Keratinocyte (primary cell): ENCODE data around the gene CDC42. TPM values are rescaled to one million over a fixed set of nuclear protein-coding genes. Genes with fewer than 3 reads are reported as not detected.

ENCODE experiments used
- DNase-seq: peaks from one replicate; pipeline ENCODE4 v3.0.0-alpha.2; 2011; ENCODE audit warnings: low read depth, missing footprints, low spot score
- FAIRE-seq: peaks from 2 replicates; lab custom pipeline; 2011; peaks lifted over from hg19 to GRCh38; lab: Jason Lieb, UNC
- H2AFZ ChIP-seq: 2 replicates; pipeline ENCODE4 v1.6.0; 2012; ENCODE audit warnings: low read length, control low read depth, inconsistent platforms; ENCODE audit not compliant: control insufficient read depth
- H3K27ac ChIP-seq: 2 replicates; pipeline ENCODE4 v1.5.1; 2011; ENCODE audit warnings: low read length; ENCODE audit not compliant: control insufficient read depth, insufficient read depth
- H3K27me3 ChIP-seq: 3 replicates; pipeline ENCODE4 v1.6.0; 2011; ENCODE audit warnings: low read length; ENCODE audit not compliant: control insufficient read depth, insufficient read depth; ENCODE audit errors: extremely low read depth
- H3K36me3 ChIP-seq, 2 experiments: 2 replicates in 1 of 2; 3 replicates in 1 of 2; pipeline ENCODE4 v1.5.1; 2011; ENCODE audit warnings: low read length in 2 of 2, mild to moderate bottlenecking in 1 of 2; ENCODE audit not compliant: control insufficient read depth in 2 of 2, insufficient read depth in 2 of 2; ENCODE audit errors: extremely low read depth in 1 of 2
- H3K4me1 ChIP-seq: 3 replicates; pipeline ENCODE4 v1.5.1; 2011; ENCODE audit warnings: low read length; ENCODE audit not compliant: control insufficient read depth, insufficient read depth; ENCODE audit errors: extremely low read depth
- H3K4me2 ChIP-seq: 3 replicates; pipeline ENCODE4 v1.6.0; 2011; ENCODE audit warnings: low read depth, low read length; ENCODE audit not compliant: control insufficient read depth, insufficient read depth; ENCODE audit errors: extremely low read depth
- H3K4me3 ChIP-seq, 3 experiments: fragments of 200-600 bp in 1 of 3; sonication (generic) in 1 of 3; 2 replicates in 2 of 3; 3 replicates in 1 of 3; pipeline ENCODE4 v1.5.1; 2011 to 2016; ENCODE audit warnings: low read length in 3 of 3, mild to moderate bottlenecking in 3 of 3, control low read depth in 2 of 3, inconsistent platforms in 1 of 3, low read depth in 1 of 3, mixed read lengths in 1 of 3, mixed run types in 1 of 3, moderate library complexity in 1 of 3; ENCODE audit not compliant: control insufficient read depth in 2 of 3, insufficient read depth in 2 of 3; ENCODE audit errors: extremely low read depth in 1 of 3
- H3K79me2 ChIP-seq: 2 replicates; pipeline ENCODE4 v1.6.0; 2012; ENCODE audit warnings: low read length; ENCODE audit not compliant: control insufficient read depth, insufficient read depth
- H3K9ac ChIP-seq: 3 replicates; pipeline ENCODE4 v1.6.0; 2011; ENCODE audit warnings: low read length; ENCODE audit not compliant: control insufficient read depth, insufficient read depth; ENCODE audit errors: extremely low read depth
- H3K9me1 ChIP-seq: 3 replicates; pipeline ENCODE4 v1.6.0; 2011; ENCODE audit warnings: low read length; ENCODE audit not compliant: control insufficient read depth, insufficient read depth; ENCODE audit errors: extremely low read depth
- H3K9me3 ChIP-seq: 2 replicates; pipeline ENCODE4 v1.5.1; 2012; ENCODE audit warnings: low read depth, low read length; ENCODE audit not compliant: control insufficient read depth
- H4K20me1 ChIP-seq: 3 replicates; pipeline ENCODE4 v1.6.0; 2011; ENCODE audit warnings: low read length; ENCODE audit not compliant: control insufficient read depth, insufficient read depth; ENCODE audit errors: extremely low read depth
- CTCF ChIP-seq, 3 experiments: IDR thresholded peaks in 1 of 3; conservative IDR thresholded peaks in 1 of 3; optimal IDR thresholded peaks in 1 of 3; 2 replicates in 2 of 3; 3 replicates in 1 of 3; pipeline versions ENCODE3 to v1.5.1; 2011; ENCODE audit warnings: low read length in 3 of 3, mild to moderate bottlenecking in 3 of 3, moderate library complexity in 2 of 3, control low read depth in 1 of 3, inconsistent platforms in 1 of 3; ENCODE audit not compliant: insufficient read depth in 2 of 3; ENCODE audit errors: extremely low read depth in 1 of 3
- EZH2 ChIP-seq: IDR thresholded peaks from one replicate; pipeline ENCODE4 v1.6.1; 2012; ENCODE audit warnings: inconsistent platforms, mild to moderate bottlenecking, low read length, moderate library complexity
- dilution Hi-C: fragments of 300-500 bp; cut with MboI; formaldehyde crosslinking; loops from one replicate; pipeline ENCODE4 v1.7.0; 2020; ENCODE audit warnings: low sequenced_read_pairs; ENCODE audit not compliant: extremely low pct_ligation_motif_present
- polyA plus RNA-seq, 5 experiments: library from polyadenylated mRNA; depleted of rRNA in 3 of 5; stranded (reverse) in 3 of 5; stranded (forward) in 1 of 5; unstranded in 1 of 5; fragments of >200 nt; gene quantifications; 1 replicate in 1 of 5; 2 replicates in 3 of 5; 3 replicates in 1 of 5; pipeline versions ENCODE4 v1.2.1 to v1.2.3, GENCODE V29; 2011 to 2012; ENCODE audit warnings: missing spikeins in 2 of 5, low read depth in 1 of 5, low replicate concordance in 1 of 5

CDC42 gene
- polyA plus RNA-seq, 1 donor (not counting 4 experiments of a cell fraction or from before 2014, with no cell fraction given): 499 TPM

GRCh38 chr1:22127731-22128130, 75.2 kb downstream of the CDC42 start:
- FAIRE-seq (no peak), DNase-seq (no peak)
- Histone ChIP-seq H3K36me3 (no peaks in the 10 kb centered on the region), H3K9ac (no peak overlapping the region), H3K9me3 (no peaks in the 10 kb centered on the region), H3K27ac (no peak overlapping the region), H3K9me1 (no peaks in the 10 kb centered on the region), H3K4me2 (no peak overlapping the region), H2AFZ (no peak overlapping the region), H3K27me3 (peaks cover 15% of the 10 kb centered on the region), H3K4me3 (no peak overlapping the region), H3K4me1 (peaks cover 6% of the 10 kb centered on the region), H3K79me2 (no peaks in the 10 kb centered on the region), H4K20me1 (peaks cover 6% of the 10 kb centered on the region)
- no peak for TF ChIP-seq CTCF (optimal IDR thresholded peaks at IDR 0.05 in 1 of 3, IDR thresholded peaks at IDR 0.05 in 1 of 3, conservative IDR thresholded peaks at IDR 0.05 in 1 of 3; ENCODE audit: extremely low read depth in 1 of 3, insufficient read depth in 2 of 3, low read length in 3 of 3)
- TF ChIP-seq EZH2: no peak
- dilution Hi-C loops: no loop called here

GRCh38 chr1:22128392-22128791, 75.9 kb downstream of the CDC42 start:
- peaks cover 20% of the 10 kb centered on the region for H3K27me3 ChIP-seq
- peaks cover 6% of the 10 kb centered on the region for H4K20me1 ChIP-seq
- FAIRE-seq (no peak), DNase-seq (no peak)
- no peak overlapping the region for H2AFZ ChIP-seq
- TF ChIP-seq CTCF (optimal IDR thresholded peaks at IDR 0.05 in 1 of 3, IDR thresholded peaks at IDR 0.05 in 1 of 3, conservative IDR thresholded peaks at IDR 0.05 in 1 of 3; ENCODE audit: extremely low read depth in 1 of 3, insufficient read depth in 2 of 3, low read length in 3 of 3): no peak
- no peak for TF ChIP-seq EZH2
- no peaks in the 10 kb centered on the region for H3K79me2 ChIP-seq
- H3K9me1 ChIP-seq: no peaks in the 10 kb centered on the region
- H3K9me3 ChIP-seq: no peaks in the 10 kb centered on the region
- H3K36me3 ChIP-seq: no peaks in the 10 kb centered on the region
- dilution Hi-C loops: no loop called here
- no peak overlapping the region for H3K4me3 ChIP-seq
- H3K27ac ChIP-seq: no peak overlapping the region
- no peak overlapping the region for H3K4me2 ChIP-seq
- H3K4me1 ChIP-seq: peaks cover 6% of the 10 kb centered on the region
- H3K9ac ChIP-seq: no peak overlapping the region
